Measurements from ENCODE around the gene ZNF8.
A peak's percentile ranks its signal among the peaks of the same experiment; 100 is the strongest.
"Not testable (repeated sequence)": the region's sequence is repeated elsewhere in the genome, so short reads cannot be mapped to it uniquely, and the experiment has no call there.

The ZNF8 gene

DNA sequence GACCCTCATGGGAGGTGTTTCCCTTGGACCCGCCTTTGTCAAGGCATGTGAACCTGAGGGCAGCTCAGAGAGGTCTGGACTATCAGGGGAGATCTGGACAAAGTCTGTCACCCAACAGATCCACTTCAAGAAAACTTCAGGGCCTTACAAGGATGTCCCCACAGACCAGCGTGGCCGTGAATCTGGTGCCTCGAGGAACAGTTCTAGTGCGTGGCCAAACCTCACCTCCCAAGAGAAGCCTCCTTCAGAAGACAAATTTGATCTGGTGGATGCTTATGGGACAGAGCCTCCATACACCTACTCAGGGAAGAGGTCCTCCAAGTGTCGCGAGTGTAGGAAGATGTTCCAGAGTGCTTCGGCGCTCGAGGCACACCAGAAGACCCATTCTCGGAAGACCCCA lies 59.6 kb downstream of the ZNF8 start:
- no peak for DNase-seq

DNA sequence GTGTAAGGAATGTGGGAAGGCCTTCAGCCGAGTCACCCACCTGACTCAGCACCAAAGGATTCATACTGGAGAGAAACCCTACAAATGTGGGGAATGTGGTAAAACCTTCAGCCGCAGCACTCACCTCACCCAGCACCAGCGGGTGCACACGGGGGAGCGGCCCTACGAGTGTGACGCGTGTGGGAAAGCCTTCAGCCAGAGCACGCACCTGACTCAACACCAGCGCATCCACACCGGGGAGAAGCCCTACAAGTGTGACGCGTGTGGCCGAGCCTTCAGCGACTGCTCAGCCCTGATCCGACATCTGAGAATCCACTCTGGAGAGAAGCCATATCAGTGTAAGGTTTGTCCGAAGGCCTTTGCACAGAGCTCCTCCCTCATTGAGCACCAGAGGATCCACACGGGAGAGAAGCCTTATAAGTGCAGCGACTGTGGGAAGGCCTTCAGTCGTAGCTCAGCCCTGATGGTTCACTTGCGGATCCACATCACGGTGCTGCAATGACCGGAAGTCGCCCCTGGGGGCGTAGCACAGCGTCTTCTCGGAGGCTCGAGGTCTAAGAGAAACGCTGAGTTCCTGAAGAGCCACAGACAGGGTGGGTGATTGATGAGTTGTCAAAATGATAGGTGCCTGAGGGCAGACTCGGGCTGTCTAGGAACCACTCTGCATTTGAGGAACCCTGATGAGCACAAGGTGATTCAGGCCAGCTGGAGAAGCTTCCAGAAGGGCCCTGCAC lies 60.2 kb downstream of the ZNF8 start:
- no peak for DNase-seq

DNA sequence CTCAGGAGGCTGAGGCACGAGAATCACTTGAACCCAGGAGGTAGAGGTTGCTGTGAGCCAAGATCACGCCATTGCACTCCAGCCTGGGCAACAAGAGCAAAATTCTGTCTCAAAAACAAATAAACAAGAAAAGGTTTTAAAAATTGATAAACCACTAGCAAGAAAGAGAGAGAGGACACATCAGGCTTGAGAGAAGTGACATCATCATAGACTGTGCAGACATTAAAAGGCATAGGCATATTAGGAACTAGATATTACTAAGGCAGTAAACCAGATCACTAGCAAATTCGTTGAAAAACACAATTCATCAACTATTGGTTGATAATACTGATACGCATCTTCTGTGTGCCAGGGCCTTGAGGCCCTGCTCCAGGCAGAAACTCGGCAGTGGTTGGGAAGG lies 66.8 kb downstream of the ZNF8 start:
- DNase-seq: no peak

DNA sequence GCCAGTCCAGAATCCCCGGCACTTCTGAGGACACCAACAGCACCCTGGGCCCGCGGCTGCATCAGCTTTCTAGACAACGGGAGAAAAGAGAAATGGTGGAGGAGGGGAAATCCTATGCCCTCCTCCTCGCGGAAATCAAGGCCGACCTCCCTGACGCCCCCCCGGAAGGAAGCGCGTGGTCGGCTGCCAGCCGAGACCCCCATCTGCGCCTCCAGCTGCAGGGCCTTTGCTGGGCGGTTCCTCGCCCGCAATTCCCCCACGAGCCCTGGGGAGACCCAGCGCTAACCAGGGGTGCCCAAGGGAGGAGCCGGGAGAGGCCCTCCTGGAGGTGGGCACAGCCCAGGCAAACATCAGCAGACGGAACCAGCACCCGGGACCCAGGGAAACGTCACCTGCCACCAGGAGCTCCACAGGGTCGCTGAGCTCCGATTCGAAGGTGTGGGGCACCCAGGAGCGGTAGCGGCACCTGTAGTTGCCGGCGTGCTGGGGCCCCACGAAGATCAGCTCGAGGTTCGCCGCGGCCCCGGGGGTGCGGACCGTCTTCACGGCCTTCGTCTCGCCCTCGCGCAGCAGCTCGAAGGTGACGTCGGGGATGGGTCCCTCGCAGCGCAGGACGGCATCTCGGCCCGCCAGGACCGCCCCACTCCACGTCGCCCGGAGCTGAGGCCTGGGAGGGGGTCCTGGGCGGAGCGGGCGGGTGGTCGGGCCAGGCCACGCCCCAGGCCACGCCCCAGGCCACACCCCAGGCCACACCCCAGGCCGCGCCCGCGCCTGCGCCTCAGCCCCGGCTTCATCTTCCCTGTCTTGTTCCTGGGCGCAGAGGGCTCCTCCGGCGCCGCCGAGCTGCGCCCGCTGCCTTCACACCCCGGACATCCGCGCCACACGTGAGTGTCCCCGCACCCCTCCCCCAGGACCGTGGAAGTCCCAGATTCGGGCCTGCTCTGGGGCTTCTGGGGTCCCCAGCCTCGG lies 68.5 kb downstream of the ZNF8 start:
- DNase-seq: peak; percentile 29 to 41 (median 33)

DNA sequence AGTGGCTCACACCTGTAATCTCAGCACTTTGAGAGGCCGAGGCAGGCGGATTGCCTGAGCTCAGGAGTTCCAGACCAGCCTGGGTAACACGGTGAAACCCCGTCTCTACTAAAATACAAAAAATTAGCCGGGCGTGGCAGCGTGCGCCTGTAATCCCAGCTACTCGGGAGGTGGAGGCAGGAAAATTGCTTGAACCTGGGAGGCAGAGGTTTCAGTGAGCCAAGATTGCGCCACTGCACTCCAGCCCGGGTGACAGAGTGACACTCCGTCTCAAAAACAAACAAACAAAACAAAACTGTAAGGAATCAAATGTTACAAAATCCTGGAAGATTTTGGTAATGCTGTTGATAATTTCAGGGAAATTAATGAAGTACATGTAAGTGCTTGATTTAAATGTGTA lies 69.3 kb downstream of the ZNF8 start:
- not testable (repeated sequence) for DNase-seq

DNA sequence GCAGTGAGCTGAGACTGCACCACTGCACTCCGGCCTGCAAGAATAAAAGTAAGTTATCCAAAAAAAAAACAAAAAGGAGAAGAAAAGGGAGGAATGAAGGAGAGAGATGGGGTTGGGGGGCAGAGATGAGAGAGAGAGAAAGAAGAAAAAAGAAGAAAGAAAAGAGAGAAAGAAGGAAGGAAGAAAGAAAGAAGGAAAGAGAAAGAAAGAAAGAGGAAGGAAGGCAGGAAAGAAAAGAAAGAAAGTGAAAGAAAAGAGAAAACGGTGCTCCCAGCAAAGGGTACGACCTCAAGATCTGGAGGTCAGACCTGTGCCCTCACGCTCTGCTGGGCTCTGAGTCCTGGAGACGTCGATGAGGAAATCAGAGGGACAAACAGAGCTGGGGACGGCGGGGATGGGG lies 70.8 kb downstream of the ZNF8 start:
- DNase-seq: no peak

DNA sequence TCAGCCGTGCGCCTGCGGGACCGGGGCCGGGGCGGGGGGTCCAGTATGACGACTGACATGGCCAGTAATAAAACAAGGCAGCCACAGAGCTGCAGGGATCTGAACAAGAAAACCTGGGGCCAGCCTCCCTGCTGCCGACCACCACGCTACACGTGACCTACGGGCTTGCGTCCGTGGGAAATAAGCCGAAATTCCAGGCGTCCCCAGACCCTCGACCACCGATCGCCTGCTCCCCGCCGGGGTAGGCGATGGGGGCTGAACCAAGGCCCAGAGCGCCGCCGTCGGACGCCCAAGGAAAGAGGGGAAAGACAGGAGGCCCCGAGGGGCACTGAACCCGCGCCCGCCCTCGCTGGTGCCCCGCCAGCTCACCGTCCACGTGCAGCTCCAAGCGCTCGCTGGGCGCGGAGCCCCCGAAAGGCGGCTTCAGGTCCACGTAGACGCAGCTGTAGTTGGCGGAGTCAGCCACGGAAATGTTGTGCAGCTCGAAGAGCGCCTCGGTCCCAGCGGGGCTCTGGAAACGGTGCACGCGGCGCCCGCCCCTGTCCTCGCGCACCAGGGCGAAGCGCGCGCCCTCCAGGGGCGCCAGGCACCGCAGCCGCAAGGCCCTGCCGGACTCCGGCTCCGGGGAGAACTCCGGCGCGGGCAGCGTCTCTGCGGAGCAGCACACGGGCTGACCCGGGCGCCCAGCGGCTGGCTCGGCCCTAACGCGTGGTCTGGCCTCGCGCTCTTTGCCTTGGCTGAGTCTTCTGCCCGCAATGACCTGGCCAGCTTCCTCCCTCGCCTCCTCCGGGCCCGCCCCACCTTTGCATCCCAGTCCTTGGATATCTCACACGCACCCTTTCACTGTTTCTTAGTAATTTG lies 71.5 kb downstream of the ZNF8 start:
- DNase-seq: no peak

DNA sequence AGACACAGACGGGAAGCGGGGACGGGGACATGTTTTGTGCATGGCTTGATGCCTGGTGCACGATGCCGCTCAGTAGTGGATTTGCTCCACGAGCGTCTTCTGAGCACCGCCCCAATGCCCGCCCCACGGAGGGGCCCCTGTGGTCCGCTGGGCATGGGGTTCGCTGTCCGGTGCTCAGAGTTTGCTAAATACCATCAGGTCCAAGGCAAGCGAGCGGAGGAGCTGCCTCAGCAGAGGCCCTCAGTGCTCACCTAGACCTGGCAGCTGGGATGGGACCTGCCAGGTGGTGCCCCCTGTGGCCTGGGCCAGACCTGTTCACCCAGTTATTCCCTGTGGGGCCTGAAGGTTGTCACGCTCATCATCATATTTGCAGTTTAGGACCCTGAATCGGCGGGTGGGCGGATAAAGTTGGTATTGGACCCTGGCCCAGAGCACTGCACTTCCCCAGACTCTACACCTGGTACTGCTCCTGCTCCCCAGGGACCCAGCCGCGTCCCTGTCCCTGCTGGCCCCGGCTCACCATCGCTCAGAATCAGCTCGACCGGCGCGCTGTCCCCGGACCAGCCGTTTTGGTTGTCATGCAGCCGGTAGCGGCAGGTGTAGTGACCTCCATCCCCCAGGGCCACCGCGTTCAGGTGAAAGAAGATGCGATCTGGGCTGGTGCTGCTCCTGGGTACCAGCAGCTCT lies 72.3 kb downstream of the ZNF8 start:
- no peak for DNase-seq

DNA sequence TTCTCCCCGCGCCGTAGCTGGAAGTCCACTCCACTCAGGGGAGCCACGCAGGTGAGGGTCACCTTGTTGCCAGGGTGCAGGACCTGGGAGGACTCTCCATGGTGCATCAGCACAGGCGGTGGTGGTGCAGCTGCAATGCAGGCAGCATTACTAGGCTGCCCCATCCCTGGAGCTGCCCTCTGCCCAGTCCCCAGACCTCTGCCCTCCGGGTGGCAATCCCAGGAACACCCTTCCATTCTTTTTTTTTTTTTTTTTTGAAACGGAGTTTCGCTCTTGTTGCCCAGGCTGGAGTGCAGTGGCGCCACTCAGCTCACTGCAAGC lies 72.8 kb downstream of the ZNF8 start:
- DNase-seq: no peak

DNA sequence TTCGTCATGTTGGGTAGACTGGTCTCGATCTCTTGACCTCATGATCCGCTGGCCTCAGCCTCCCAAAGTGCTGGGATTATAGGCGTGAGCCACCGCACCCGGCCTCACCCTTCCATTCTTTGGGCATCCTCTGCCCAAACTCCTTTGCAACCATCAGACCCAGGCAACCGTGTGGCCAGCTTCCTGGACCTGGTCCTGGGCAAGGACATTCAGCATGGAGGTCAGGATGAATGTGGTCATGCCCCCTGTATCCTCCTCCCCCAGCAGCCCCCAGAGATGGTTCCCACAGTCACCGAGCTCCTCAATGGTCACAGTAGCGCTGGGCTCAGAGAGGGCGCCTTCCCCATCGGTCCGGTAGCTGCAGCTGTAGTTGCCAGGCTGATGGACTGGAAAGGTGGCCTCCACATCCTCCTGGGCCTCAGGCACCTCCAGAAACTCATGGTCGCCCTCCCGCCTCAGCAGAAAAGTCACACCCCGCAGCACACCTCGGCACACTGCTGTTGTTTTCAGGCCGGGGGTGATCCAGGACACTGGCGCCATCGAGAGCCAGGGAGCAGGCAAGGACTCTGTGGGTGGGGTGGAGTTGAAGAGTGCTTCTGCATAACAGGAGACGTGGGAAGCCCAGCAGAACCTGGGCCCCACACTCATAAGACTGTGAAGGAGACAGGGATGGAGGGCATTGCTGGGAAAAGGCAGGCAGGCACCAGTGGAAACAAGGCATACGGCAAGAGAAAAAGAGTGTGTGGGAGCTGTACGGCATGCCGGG lies 73.4 kb downstream of the ZNF8 start:
- no peak for DNase-seq

Data from activated CD4-positive, CD25-positive, alpha-beta regulatory T cell (primary cell).